Brain microvascular endothelial cell (primary cell): ENCODE data around the gene SLC35F3.

Source experiments
- DNase-seq: peaks from one replicate; pipeline ENCODE4 v3.0.0-alpha.2; 2020
- H3K27ac ChIP-seq: fragments of 250-450 bp; sonication (Bioruptor Pico); 2 replicates; pipeline ENCODE4 v1.5.1; 2020; ENCODE audit warnings: mild to moderate bottlenecking, moderate library complexity
- H3K27me3 ChIP-seq: fragments of 250-450 bp; sonication (Bioruptor Pico); replicated peaks from 2 replicates; pipeline ENCODE4 v1.5.1; 2020; ENCODE audit warnings: mild to moderate bottlenecking
- H3K36me3 ChIP-seq: fragments of 250-450 bp; sonication (Bioruptor Pico); replicated peaks from 2 replicates; pipeline ENCODE4 v1.5.1; 2020; ENCODE audit warnings: mild to moderate bottlenecking
- H3K4me3 ChIP-seq: 2 replicates; pipeline ENCODE4 v1.5.1; 2011; ENCODE audit warnings: low read depth, mild to moderate bottlenecking, control low read depth, low read length, moderate library complexity
- CTCF ChIP-seq: IDR thresholded peaks from 2 replicates; pipeline ENCODE4 v1.5.1; 2011; ENCODE audit warnings: low read depth, mild to moderate bottlenecking, moderate library complexity, low read length, control low read depth, inconsistent platforms; ENCODE audit errors: missing control alignments
- in situ Hi-C: cut with HindIII; loops from 2 replicates; pipeline ENCODE4 v1.10.0; 2017; ENCODE audit warnings: low sequenced_read_pairs, low pct_ligation_motif_present

Gene SLC35F3

DNA sequence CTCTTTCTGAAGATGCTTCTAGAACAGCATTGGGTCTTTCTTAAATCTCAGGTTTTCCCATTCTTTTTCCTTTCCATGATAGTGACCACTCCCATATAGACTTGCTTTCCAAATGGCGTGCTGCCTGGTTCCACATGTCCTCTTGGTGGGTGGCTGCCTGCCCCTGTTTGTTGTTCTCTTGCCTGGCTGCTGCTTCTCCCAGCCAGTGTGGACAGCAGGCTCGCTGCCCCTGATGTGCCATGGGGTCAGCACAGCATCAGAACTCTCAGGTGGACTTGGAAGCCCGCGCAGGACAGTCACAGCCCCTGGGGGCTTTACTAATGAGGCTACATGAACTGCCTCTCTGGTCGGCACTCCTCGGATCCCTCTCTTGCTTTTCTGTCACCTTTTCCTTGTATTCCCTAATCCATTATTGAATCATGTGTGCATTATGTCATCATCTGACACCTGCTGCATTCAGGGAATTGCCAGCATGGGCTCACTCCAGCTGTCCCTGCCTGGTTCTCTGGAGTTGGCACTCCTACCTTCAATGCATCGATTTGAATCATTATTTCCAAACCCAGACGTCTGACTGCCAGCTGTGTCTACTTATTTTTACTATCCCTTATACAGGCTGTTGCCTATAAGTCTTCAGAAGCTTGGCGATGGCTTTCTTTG lies 368.3 kb downstream of the SLC35F3 start:
- Histone ChIP-seq H3K36me3 (no peaks in the 10 kb centered on the region), H3K27ac (no peak overlapping the region), H3K4me3 (no peak overlapping the region), H3K27me3 (no peaks in the 10 kb centered on the region)
- TF ChIP-seq CTCF = no peak
- in situ Hi-C loops = no loop called here
- no peak for DNase-seq

GRCh38 chr1:234273981-234274380 lies 369.5 kb downstream of the SLC35F3 start:
- in situ Hi-C loops = no loop called here

DNA sequence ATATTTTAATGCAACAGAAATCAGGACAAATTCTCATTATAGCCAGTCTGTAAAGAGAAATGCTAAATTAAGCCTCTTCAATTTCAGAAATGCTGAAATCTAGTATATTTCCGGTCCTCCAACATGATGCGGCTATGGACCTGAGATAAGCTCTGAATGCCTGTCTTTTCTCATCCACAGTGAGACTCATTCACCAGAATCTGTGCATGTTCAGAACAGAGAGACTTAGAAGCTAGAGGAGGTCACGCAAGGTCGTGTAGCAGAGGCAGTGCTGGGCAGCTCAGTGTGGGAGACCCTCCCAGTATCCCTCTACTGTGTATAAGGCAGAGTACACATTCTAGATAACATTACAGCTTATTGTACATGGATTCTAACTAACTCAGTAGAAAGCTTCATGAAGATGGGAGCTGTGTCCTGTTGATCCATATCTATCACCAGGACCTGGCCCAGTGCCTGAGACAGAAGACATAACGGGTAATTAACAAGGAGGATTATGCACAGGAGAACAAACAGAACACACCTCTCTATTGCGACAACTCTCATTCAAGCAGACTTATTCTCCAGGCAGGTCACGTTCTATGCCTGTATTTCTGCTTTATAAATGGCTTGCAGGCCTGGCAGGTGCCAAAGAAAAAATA lies 371.8 kb downstream of the SLC35F3 start:
- H3K4me3 ChIP-seq = no peak overlapping the region
- no peak overlapping the region for H3K27ac ChIP-seq

More at GRCh38 chr1:234273981-234274380, 369.5 kb downstream of the SLC35F3 start:
- no peaks in the 10 kb centered on the region for H3K27me3 ChIP-seq
- no peak for DNase-seq
- H3K36me3 ChIP-seq = no peaks in the 10 kb centered on the region
- no peak overlapping the region for H3K4me3 ChIP-seq
- H3K27ac ChIP-seq = no peak overlapping the region
- no peak for TF ChIP-seq CTCF

DNA sequence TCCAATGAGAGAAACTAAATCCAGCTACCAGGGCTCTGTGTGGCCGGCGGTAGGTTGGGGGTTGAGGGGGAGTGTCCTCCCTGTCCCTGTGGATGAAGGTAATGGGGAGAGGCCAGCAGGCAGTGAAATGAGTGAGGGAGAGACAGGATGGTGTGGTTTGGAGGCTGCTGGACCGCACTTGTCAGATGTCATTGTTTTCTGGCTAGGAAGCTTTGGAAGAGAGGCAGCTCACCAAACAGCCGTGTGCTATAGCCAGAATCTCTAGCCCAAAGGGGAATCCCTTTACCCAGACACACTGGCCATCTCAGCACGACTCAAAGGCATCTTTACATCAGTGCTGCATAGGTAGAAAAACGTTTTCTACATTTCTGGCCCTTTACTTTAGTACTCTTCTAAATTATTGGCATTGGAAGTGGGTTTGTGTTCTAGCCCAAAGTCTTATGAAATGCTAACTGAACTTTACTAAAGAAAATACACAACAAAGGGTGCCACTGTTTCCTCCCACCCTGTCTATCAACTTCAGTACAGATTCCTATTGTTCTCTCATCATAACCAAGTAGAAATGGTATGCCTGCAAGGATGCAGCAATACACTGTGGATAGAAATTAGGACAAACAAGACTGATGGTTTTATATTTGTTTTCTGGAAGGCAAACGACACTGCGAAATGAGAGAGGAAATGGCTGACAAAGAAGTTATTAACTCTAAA lies 372.8 kb downstream of the SLC35F3 start:
- Histone ChIP-seq H3K36me3 (no peaks in the 10 kb centered on the region), H3K4me3 (no peak overlapping the region), H3K27me3 (no peaks in the 10 kb centered on the region), H3K27ac (no peak overlapping the region)
- DNase-seq = no peak
- TF ChIP-seq CTCF = no peak
- in situ Hi-C loops = no loop called here

More for the DNA sequence above, 371.8 kb downstream of the SLC35F3 start:
- DNase-seq = no peak
- Histone ChIP-seq H3K36me3 (no peaks in the 10 kb centered on the region), H3K27me3 (no peaks in the 10 kb centered on the region)
- in situ Hi-C loops = no loop called here
- no peak for TF ChIP-seq CTCF

DNA sequence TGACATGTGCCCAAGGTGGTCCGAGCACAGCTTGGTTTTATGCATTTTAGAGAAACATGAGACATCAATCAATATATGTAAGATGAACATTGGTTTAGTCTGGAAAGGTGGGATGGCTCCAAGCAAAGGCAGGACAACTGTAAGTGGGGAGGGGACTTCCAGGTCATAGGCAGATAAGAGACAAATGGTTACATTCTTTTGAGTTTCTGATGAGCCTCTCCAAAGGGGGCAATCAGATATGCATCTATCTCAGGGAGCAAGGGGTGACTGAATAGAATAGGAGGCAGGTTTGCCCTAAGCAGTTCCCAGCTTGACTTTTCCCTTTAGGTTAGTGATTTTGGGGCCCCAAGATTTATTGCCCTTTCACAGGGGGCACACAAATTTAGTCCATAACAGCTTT lies 374.5 kb downstream of the SLC35F3 start:
- Histone ChIP-seq H3K36me3 (no peaks in the 10 kb centered on the region), H3K27ac (no peak overlapping the region), H3K27me3 (no peaks in the 10 kb centered on the region), H3K4me3 (no peak overlapping the region)
- in situ Hi-C loops = no loop called here
- no peak for DNase-seq
- no peak for TF ChIP-seq CTCF
